NCI-H748 (cell line): ENCODE measurements around the gene GFOD1.

ENCODE experiments used
- DNase-seq: peaks from one replicate; lab custom pipeline; 2025; ENCODE audit not compliant: unreplicated experiment; lab: John Stamatoyannopoulos, UW

Gene GFOD1

DNA sequence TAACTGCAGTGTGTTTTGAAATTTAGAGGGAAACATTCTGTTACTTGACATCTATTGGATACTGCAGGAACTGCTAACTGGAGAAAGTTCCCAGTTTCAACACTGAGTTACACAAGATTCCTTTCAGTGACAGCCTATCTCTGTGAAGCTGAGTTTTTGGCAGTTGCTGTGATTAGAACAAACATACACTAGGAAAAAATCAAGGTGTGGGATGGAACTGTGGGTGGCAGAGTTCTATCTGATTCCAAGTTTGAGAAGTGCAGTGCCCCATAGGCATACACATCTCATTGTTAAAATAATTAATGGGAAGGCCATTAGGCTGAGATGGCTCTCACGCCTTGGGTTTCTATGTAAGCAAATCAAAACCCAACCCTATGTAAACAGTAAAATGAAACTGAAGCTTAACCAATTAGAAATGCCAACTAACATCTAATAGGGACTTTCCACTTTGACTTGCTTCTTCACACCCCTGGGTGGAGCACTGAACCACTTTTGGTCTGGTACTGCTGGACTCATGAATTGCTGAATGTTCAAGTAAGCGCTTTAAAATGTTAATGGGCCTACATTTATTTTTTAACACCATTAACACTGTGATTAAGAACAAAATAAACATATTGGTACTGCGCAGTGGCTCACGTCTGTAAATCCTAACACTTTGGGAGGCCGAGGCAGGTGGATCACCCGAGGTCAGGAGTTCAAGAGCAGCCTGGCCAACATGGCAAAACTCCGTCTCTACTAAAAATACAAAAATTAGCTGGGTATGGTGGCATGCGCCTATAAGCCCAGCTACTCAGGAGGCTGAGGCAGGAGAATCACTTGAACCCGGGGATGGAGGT, 103.9 kb downstream of the GFOD1 start:
- DNase-seq = peak; percentile 93

DNA sequence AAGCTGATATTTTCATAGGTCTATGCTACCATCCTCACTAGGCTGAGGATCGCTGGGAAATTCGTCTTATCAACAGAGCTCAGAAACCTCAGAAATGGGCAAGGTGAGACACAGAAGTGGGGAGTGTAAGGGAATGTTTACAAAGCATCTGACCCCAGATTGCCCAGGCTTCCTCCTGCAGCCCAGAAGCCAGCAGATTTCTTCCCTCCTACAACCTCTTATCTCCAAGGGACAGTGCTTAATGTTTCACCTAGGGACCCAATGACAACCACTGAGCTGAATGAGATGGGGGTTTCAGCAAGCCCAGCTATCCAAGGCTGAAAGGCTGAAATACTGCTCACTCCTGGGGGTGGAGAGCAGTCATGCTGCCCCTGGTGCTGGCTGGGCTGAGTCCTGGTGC, 106.6 kb downstream of the GFOD1 start:
- DNase-seq = no peak

DNA sequence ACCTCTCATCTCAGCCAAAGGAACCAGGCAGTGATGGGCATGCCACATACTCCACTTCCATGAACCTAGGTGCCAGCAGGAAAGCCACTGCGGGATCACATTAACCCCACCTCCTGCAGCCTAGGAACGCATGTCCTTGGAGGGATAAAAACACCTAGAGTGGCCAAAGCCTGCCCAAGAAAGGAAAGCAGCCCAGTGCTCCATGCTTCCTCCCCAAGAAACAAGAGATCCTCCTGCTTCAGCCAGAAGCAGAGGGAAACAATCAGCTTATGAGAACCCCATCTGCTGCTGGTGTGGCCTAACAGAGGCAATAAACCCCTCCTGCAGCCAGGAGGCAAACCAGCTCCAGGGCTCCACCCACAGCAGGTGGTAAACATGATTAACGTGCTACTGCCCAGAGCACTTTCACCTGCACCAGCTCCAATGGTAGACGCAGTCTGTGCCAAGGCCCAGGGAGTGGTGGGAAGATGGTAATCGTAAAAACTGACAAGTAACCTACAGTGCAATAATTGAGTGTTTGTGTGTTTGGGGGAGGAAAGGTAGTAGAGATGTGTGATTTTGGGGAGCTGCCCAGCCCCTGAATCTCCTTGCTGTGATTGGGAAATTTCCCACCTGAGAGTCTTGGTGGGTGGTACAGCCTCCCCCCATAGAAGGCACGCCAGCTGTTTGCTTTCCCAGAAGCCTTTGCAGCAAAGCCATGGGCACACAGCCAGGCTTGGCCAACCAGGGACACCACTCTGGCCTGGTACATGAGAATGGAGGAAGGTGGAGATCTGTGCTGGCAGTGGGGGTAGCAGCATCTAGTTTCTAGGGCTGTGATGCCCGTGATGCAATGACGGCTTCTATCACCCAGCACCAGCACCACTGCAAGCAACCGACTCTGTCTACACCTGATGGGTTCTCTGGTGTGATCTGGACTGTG, 108.5 kb downstream of the GFOD1 start:
- peak; percentile 85 for DNase-seq

DNA sequence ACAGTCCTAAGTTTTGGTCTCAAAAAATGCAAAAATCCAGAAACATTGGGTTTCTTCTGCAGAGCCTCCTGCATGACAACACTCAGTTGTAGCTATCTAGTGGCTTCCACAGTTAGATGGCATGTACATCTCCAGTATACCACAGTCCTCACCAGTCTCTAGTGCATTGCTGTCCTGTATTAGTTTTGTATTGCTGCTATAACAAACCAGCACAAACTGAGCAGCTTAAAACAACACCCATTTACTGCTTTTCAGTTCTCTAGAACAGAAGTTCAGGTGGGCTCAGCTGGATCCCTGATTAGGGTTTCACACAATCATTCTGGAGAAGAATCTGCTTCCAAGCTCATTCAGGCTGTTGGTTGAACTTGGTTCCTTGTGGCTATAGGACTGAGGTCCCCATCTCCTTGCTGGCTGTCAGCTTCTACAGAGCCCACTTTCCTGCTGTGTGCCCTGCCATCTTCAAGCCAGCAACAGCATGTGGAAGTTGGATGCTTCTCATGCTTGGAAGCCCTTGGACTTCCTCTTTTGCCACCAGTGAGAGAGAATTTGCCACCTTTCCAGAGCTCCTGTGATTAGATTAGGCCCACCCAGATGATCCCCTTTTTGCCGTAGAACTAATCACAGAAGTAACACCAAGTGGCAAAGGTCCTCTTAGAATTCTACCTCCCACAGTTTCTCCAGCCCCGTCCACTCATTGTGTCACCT, 110.2 kb downstream of the GFOD1 start:
- no peak for DNase-seq

DNA sequence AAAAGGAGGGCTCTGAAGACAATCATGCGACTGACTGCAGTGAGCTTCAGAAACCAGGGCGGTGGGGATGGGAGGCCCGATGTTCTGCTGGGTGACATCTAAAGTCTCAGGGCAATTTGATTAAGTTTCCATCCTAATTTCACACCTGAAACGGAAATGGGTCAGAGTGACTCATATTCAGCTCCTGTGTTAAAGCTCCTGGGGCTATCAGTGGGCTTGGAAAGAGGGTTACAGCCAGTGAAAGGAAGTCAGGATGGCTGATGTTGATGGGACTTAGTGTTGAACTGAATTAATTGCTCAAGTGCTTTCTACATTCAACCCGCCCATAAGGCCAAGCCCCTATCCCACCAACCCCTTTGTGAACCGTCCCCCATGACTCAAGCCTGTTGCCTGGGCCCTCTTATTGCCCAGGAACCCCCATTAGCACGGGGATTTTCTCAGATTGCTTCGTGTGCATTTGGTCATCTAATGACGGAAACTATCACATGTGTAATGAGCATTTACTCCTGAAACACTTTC, 112.0 kb downstream of the GFOD1 start:
- DNase-seq = no peak

DNA sequence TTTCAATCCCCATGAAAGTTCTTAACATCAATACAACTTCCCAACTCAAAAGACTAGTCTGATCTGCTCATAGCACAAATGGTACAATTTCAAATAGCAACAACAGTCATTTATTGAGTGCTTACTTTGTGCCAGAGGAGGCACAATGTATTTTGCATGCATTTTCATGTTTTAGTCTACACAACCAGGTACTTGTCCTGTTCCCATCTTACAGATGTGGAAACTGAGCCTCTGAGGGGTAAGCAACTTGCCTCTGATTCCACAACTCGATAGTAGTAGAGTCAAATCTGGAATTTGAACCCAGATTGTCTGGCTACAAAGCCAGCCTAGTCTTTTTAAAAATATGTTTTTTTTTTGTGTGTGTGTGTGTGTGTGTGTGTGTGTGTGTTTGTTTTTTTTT, 113.5 kb downstream of the GFOD1 start:
- no peak for DNase-seq

DNA sequence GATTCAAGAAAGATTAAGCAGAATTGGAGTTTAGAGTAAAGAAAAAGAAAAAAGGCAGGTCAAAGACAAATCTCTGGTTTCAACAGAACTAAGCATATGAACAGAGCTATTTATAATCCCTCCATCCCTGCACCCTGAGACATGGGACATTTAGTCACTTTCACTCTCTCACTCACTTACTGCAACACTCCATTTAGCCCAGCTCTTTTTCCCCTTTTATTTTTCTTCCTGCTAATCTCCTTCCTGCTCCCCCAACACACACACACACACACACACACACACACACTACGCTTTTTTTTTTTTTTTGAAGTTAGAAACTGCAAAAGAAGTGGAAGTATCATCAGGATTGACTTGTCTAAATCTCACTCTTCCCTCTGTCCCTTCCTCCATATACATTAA, 113.9 kb downstream of the GFOD1 start:
- DNase-seq = no peak

DNA sequence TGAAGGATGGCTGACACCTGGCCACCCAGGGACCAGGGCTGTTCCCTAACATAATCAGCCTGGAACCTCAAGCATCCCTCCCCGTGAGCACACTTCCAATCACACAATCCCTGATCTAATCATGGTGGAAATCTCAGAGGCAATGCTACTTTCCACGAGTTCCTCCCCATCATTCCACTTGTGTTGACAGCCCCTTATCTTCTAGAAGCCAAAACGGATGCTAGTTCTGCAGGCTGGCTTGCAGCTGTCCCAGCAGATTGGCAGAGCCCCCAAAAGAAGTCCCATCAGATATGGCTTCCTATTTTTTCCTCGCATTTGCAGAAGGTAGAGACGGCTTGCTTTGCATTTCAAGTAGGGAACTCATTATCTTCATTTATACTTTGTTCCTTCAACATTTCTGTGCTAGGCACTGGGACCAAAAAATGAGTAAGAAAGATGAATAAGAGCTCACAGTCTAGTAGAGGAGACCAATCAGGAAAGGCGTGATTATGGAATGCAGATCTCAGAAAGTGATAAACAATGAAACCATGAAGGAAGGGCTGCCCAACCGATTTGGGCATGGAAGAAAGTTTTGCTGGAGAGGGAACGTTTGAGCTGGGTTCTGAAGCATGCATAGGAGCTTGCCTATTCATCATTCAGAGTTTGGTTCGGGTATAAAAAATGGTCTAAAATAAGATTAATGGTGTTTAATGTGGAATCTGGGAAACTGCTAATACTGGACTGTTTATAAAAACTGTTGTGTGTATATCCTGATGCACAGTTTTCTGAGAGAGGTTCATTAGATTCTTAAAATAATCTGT, 114.5 kb downstream of the GFOD1 start:
- no peak for DNase-seq

DNA sequence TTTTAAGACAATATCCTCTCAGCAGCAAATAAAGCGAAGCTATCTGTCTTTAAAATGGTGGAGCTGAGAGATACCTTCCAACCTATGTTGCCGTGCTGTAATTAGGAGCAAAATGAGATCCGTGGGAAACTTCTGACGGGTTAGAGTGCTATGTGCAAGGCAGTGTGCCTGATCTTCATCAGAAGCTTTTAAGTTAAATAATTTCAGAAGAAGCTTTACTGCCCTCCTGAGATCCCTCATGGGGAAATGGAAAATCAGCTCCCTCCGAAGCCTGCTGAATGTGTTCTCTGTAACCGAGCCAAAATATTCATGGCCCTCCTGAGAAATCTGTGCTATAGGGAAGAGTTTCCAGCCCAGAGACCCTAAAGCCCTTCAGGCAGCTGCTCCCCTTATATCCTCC, 115.3 kb downstream of the GFOD1 start:
- no peak for DNase-seq

DNA sequence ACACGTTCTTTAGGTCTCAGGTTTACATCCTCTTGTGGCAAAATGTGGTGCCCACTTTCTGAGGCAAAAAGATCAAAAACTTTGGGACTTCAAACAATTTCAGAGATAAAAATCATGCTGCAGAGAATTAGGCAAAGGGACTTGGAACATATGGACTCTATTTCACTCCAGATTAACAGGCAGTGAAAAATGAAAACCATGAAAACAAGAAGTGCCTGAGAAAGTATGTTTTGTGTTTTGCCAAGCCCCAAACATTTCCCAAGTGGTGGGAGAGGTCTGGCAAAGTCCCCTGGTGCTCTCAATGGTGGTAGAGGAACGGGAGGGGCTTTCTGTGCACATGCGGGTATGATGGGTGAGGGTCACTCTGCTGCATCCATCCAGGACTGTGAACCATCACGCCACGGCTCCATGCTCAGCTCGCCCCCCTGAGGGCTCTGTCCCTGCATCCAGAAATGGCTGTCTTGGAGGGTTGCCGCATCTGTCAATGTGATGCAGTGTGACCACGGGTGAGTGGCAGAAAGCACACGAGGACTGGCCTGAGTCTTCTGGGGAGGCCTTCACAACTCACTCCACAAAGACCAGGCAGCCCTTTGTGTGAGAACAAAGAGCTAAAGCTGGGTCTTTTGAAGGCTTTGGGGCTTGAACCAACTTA, 115.9 kb downstream of the GFOD1 start:
- DNase-seq = no peak

DNA sequence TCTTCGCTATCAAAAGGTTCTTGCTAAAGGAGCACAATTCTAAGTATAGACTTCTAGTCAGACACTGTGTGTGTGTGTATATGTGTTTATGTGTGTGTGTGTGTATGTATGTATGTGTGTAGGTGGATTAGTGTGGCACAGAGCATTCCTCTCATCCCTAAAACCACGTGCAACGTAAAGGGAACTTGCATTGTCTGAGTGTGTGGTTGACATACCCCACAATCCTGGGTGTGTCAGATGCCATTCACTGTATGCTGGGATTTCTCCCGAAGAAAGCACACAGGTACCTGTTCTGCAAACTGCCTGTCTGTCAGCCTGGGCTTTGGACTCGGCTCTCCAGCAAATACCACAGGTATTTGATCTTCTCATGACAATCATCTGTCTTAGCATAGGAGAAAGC, 116.8 kb downstream of the GFOD1 start:
- DNase-seq = no peak

DNA sequence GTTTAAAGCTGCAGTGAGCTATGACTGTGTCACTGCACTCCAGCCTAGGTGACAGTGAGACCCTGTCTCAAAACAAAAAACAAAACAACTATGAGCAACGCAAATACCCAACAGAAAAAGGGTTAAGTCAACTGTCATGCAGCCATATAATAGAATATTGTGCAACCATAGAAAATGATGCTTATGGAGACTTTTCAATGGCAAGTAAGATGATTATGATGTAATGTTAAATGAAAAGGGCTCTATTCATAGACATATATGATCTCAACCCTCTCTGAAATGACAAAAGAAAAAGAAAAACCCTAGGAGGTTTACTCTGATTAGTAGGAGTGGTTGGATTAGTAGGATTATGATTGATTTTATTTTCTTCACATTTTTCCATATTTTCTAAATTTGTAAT, 117.8 kb downstream of the GFOD1 start:
- DNase-seq = no peak

DNA sequence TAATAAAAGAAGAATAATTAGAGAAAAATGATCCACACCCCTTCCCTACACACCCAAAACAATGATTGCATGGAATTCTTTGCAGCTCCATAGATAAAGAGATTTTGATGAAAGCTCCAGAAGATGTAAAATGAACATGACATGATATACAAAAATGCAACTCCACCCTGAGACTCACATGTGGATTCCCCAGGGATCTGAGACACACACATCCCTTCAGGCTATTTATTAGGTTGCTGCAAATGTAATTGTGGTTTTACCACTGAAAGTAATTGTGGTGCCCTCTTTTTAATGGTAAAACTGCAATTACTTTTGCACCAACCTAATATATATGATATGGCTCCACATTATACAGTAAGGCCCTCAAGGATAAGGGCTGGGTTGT, 118.7 kb downstream of the GFOD1 start:
- DNase-seq = no peak

DNA sequence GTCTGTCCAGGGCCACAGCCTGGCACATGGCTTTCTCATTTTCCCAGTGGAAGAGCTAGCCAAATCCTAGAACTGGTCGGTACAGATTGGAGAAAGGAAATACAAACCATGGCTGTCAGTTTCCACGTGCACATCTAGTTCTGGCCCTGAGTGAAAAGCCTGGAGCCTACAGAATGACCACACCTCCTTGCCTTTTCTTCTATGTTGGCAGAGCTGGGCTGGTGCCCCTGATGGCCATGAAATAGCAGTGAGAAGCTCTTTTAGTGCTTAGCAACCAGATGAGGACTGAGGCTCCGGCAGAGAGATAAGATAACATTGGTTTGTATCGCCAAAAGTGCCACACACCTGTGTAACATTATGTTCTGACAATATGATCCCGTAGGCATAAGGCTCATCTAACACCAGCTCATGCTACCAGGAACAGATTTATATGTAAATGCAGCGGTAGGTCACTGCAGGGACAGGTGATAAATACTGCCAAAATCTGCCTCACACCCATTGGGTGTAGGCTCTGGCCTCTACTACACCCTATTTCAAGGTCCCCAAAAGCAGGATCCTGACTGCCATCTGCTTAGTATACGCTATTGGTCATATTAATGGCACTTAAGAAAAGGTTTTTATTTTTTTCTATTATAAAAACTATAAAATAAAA, 119.2 kb downstream of the GFOD1 start:
- no peak for DNase-seq

DNA sequence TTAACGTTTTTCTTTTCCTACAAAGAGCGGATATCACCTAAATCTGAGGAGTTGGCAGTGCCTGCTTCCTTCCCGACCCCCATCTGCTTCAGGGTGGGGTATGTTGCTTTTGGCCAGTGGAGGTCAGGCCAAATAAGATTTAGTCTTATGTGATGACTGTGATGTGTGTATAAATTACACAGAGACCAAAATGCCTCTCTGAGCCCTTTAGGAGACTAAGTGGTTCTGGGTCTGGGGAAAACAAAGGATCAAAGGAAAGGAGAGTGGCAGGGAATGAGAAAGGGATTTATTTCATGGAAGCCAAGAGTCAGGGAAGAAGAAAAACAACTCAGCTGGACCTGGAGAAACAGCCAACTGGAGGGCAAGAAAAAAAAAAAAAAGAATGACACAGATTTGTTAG, 120.0 kb downstream of the GFOD1 start:
- no peak for DNase-seq

DNA sequence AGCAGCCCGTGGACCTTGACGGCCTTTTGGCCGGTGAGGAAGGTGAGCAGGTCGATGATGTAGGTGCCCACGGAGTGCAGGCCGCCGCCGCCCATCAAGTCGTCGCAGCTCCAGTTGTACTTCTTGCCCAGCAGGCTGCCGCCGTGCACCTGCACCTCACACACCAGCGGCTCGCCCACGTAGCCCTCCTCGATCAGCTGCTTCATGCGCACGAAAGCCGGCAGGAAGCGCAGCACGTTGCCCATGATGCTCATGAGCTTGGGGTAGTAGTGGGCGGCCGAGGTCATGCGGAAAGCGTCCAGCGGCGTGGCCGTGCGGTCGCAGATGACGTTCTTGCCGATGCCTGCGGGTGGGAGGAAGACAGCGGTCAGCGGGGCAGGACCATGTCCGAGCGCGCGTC, 122.1 kb downstream of the GFOD1 start:
- no peak for DNase-seq

DNA sequence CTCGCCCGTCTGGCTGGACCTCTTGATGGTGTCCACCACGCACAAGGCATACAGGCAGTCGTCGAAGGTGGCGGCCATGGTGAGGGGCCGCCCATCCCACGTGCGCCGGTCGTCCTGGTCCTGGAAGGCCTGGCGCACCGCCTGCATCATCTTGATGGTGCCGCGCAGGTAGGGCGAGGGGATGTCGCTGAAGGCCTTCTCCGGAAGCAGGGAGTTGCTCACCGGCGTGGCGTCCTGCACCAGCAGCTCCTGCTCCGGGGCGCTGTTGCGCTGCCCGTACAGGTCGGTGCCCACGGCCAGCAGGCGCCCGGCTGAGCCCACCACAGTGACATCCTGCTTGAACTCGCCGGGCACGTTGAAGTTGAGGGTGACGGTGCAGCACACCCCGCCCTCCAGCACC, 122.6 kb downstream of the GFOD1 start:
- no peak for DNase-seq

DNA sequence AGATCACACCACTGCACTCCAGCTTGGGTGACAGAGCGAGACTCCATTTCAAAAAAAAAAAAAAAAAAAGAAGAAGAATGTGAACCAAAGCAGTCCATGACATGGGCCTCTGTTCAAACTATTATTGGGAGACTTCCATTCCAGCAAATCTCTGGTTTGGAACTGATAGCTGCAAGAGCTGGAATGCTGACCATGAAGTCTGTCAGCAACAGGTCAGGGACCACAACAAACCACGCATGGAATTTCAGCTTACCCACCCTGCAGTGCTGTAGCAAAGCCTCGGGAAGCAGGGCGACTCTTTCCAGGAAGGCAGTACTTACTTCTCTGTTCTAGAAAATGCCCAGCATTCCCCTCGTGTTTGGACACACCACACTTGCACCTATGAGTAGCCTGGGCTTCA, 125.0 kb downstream of the GFOD1 start:
- DNase-seq = no peak

DNA sequence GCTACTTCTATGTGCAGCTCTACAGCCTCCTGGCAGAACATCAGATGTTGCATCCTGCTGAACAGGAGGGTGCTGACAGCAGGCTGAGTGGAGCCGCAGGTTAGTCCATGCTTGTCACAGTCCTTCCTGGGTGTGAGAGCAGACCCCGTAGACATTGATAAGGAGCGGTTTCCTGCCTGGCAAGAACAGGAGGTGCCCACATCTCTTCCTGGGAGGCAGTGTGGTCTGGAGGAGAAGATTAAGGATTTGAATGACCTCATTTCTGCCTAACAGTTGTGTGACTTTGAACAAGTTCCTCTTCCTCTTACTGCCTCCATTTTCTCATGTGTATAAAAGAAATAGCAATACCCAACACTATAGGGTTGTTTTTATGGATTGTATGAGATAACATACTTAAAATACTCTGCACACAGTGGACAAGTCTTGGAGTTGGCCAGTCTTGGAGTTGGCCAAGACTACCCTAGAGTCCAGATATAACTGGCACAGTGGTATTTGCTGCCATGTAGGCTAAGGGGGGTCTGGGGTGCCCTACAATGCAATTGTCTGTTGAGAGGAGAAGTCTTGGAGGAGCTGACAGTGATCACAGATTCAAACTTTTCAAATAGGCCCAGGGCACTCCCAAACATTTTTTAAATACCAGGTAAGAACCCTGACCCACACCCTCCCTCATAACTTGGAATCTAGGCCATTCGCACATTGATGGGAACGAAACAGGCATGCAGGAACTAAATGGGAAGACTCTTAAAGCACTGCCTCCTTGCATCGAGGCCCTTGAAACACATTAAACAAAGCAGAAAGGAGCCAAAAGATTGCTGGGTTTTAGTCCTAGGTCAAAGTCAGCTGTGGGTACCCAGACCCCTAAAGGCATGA, 126.5 kb downstream of the GFOD1 start:
- DNase-seq = no peak
